NT2/D1 (cell line): ENCODE measurements around the gene SSX4B.
"Not testable (repeated sequence)": the region's sequence is repeated elsewhere in the genome, so short reads cannot be mapped to it uniquely, and the experiment has no call there.

Experiments used
- SUZ12 ChIP-seq: IDR thresholded peaks from 2 replicates; pipeline ENCODE4 v1.6.1; 2011; ENCODE audit not compliant: insufficient read length, insufficient read depth; ENCODE audit errors: extremely low read depth
- YY1 ChIP-seq: IDR thresholded peaks from 2 replicates; pipeline ENCODE4 v1.6.1; 2011; ENCODE audit not compliant: insufficient read length, insufficient read depth
- ZNF274 ChIP-seq: IDR thresholded peaks from 2 replicates; pipeline ENCODE4 v1.6.1; 2011; ENCODE audit warnings: mild to moderate bottlenecking, low read depth, low read length

DNA sequence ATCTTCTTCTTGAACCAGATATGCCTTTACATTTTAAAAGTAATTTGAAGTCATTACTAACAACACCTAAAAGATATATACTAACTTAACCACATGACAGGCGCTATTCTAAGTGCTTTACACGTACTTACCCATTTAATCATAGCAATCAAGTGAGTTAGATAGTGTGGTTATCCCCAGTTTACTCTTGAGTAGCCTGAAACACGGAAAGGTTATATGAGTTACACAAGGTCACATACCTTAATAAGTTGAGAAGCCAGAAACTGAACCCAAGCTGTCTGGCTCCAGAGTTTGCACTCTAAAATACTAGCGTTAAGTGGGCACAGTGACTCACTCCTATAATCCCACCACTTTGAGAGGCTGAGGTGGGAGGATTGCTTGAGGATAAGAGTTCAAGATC, 18.4 kb upstream of the SSX4B start:
- TF ChIP-seq ZNF274, SUZ12, YY1: not testable (repeated sequence)
